HepG2 (cell line): ENCODE data around the gene NFRKB. TPM values are rescaled to one million over a fixed set of nuclear protein-coding genes. Genes with fewer than 3 reads are reported as not detected.
A peak's percentile ranks its signal among the peaks of the same experiment; 100 is the strongest.

Experiments used
- ATAC-seq: fragments of 200-7000 bp; cut with Tn5 transposase; 3 replicates; pipeline ENCODE4 v1.9.1; 2020; ENCODE audit warnings: mild to moderate bottlenecking, moderate library complexity
- BruUV-seq: library from RNA; stranded (reverse); fragments of 400-500 nt; replicated peaks from 2 replicates; lab custom pipeline; 2021; lab: Mats Ljungman, UMichigan
- CTCF ChIA-PET: fragments of 300-600 bp; formaldehyde crosslinking; extraction: SDS; loops from one replicate; lab custom pipeline; 2021; ENCODE audit warnings: low total read pairs, inconsistent platforms, low intra/inter-chr PET ratio; lab: Yijun Ruan, JAX
- POLR2A ChIA-PET: fragments of 350-600 bp; sonication (Branson Sonifier 250); formaldehyde crosslinking; loops from one replicate; lab custom pipeline; 2020; ENCODE audit warnings: antibody characterized with exemption, inconsistent platforms; lab: Yijun Ruan, JAX
- DNase-seq: peaks from one replicate; pipeline ENCODE4 v3.0.0-alpha.2; 2015; ENCODE audit warnings: low spot score
- FAIRE-seq: peaks from 3 replicates; lab custom pipeline; 2011; peaks lifted over from hg19 to GRCh38; lab: Jason Lieb, UNC
- H2AFZ ChIP-seq: one replicate; pipeline ENCODE4 v1.6.1; 2011; ENCODE audit warnings: low read length, inconsistent platforms
- H3K27ac ChIP-seq: fragments of 300-600 bp; 3 replicates; pipeline ENCODE4 v1.8.0; 2011; ENCODE audit warnings: mixed run types, mild to moderate bottlenecking, mixed read lengths, low read length, inconsistent platforms; ENCODE audit not compliant: insufficient read depth; ENCODE audit errors: extremely low read length
- H3K27me3 ChIP-seq, 2 experiments: fragments of 200-600 bp in 1 of 2; 2 replicates in 1 of 2; 3 replicates in 1 of 2; pipeline versions ENCODE4 v1.6.0 to v1.8.0; 2011; ENCODE audit warnings: low read length in 2 of 2, mild to moderate bottlenecking in 2 of 2, moderate library complexity in 2 of 2, inconsistent platforms in 1 of 2; ENCODE audit not compliant: insufficient read depth in 2 of 2, control insufficient read depth in 1 of 2
- H3K36me3 ChIP-seq, 2 experiments: fragments of 200-600 bp in 1 of 2; replicated peaks in 1 of 2; 2 replicates in 1 of 2; 3 replicates in 1 of 2; pipeline versions ENCODE4 v1.5.1 to v1.8.0; 2011; ENCODE audit warnings: low read length in 2 of 2, inconsistent platforms in 1 of 2; ENCODE audit not compliant: insufficient read depth in 2 of 2, control insufficient read depth in 1 of 2
- H3K4me1 ChIP-seq: 2 replicates; pipeline ENCODE4 v1.5.1; 2012; ENCODE audit warnings: low read length, inconsistent platforms; ENCODE audit not compliant: insufficient read depth
- H3K4me2 ChIP-seq: 2 replicates; pipeline ENCODE4 v1.6.0; 2011; ENCODE audit warnings: low read depth, low read length, inconsistent platforms
- H3K4me3 ChIP-seq, 3 experiments: fragments of 200-600 bp in 1 of 3; sonication (generic), shearing (Covaris generic) in 1 of 3; replicated peaks in 1 of 3; 2 replicates each; pipeline ENCODE4 v1.5.1; 2011 to 2016; ENCODE audit warnings: low read length in 3 of 3, inconsistent platforms in 2 of 3, low read depth in 2 of 3, mild to moderate bottlenecking in 2 of 3, control low read depth in 1 of 3, mixed read lengths in 1 of 3; ENCODE audit not compliant: insufficient read depth in 1 of 3
- H3K79me2 ChIP-seq: one replicate; pipeline ENCODE4 v1.6.1; 2011; ENCODE audit warnings: low read length, inconsistent platforms; ENCODE audit not compliant: insufficient read depth
- H3K9ac ChIP-seq: 2 replicates; pipeline ENCODE4 v1.6.0; 2011; ENCODE audit warnings: mild to moderate bottlenecking, low read depth, low read length, inconsistent platforms; ENCODE audit not compliant: insufficient read depth
- H3K9me3 ChIP-seq: 2 replicates; pipeline ENCODE4 v1.5.1; 2012; ENCODE audit warnings: mild to moderate bottlenecking, low read length
- H4K20me1 ChIP-seq: 2 replicates; pipeline ENCODE4 v1.6.0; 2011; ENCODE audit warnings: inconsistent platforms, mild to moderate bottlenecking, low read length, moderate library complexity; ENCODE audit not compliant: insufficient read depth
- ATAD3A ChIP-seq: sonication (generic); formaldehyde crosslinking; IDR thresholded peaks from 2 replicates; pipeline ENCODE4 v1.4.0; 2020; ENCODE audit warnings: missing genetic modification reagents
- CSRNP1 ChIP-seq: sonication (generic); formaldehyde crosslinking; IDR thresholded peaks from 2 replicates; pipeline ENCODE4 v1.8.1; 2023; ENCODE audit warnings: mild to moderate bottlenecking, missing genetic modification reagents
- FIP1L1 ChIP-seq: fragments of 200-400 bp; formaldehyde crosslinking; IDR thresholded peaks from 2 replicates; pipeline ENCODE4 v1.6.1; 2018; ENCODE audit warnings: low read depth, mild to moderate bottlenecking, low read length, moderate library complexity, borderline replicate concordance; ENCODE audit not compliant: insufficient read depth
- MAZ ChIP-seq, 2 experiments: sonication (generic) in 1 of 2; formaldehyde crosslinking in 1 of 2; IDR thresholded peaks; 2 replicates each; pipeline versions ENCODE4 v1.5.0 to v1.6.1; 2012 to 2020; ENCODE audit warnings: low read depth in 2 of 2, mild to moderate bottlenecking in 2 of 2, borderline replicate concordance in 1 of 2, improper control_type of control experiment in 1 of 2, low read length in 1 of 2, missing genetic modification reagents in 1 of 2, moderate library complexity in 1 of 2
- MIER2 ChIP-seq: IDR thresholded peaks from 2 replicates; pipeline ENCODE4 v1.6.1; 2016; ENCODE audit warnings: missing biosample characterization, missing genetic modification reagents
- SIN3B ChIP-seq: fragments of 150-350 bp; IDR thresholded peaks from 2 replicates; pipeline ENCODE4 v1.6.1; 2014; ENCODE audit warnings: low read length
- TBP ChIP-seq: sonication (generic); formaldehyde crosslinking; IDR thresholded peaks from 2 replicates; pipeline ENCODE4 v1.5.0; 2020; ENCODE audit warnings: missing genetic modification reagents
- ZBTB38 ChIP-seq: sonication (generic); formaldehyde crosslinking; IDR thresholded peaks from 2 replicates; pipeline ENCODE4 v1.5.1; 2020; ENCODE audit warnings: mild to moderate bottlenecking, missing genetic modification reagents
- ZNF282 ChIP-seq: fragments of 450-650 bp; IDR thresholded peaks from 2 replicates; pipeline ENCODE4 v1.6.1; 2018; ENCODE audit not compliant: partially characterized antibody
- ZNF781 ChIP-seq: sonication (generic); formaldehyde crosslinking; IDR thresholded peaks from 2 replicates; pipeline ENCODE4 v1.5.1; 2020; ENCODE audit warnings: borderline replicate concordance, mild to moderate bottlenecking, missing genetic modification reagents; ENCODE audit errors: not compliant biosample characterization
- WGBS: methylation state at CpG from one replicate; pipeline ENCODE4 v1.1.6; 2017; ENCODE audit warnings: low lambda C conversion rate; 5-methylcytosine and 5-hydroxymethylcytosine counted together
- in situ Hi-C: cut with HindIII; loops from 2 replicates; pipeline ENCODE4 v1.10.0; 2017; ENCODE audit warnings: low pct_unique_long_range_greater_than_20kb; ENCODE audit not compliant: extremely low pct_ligation_motif_present
- intact Hi-C: fragments of 100-400 bp; cut with micrococcal nuclease; formaldehyde crosslinking; loops from one replicate; pipeline ENCODE4 v1.10.0; 2022; ENCODE audit not compliant: unreplicated experiment
- polyA plus RNA-seq, 8 experiments: library from polyadenylated mRNA; depleted of rRNA in 3 of 8; stranded (reverse) in 7 of 8; unstranded in 1 of 8; fragments of >200 nt; fragmentation: Illumina TruSeq in 4 of 8; extraction: Trizol in 4 of 8; gene quantifications; 2 replicates each; pipeline versions ENCODE4 v1.2.1 to v1.2.3, GENCODE V29; 2011 to 2016; ENCODE audit warnings: low read depth in 4 of 8, missing spikeins in 1 of 8, mixed read lengths in 1 of 8; ENCODE audit not compliant: insufficient read depth in 1 of 8
- total RNA-seq, 5 experiments: library from RNA; depleted of rRNA; stranded (reverse); fragments of >200 nt; fragmentation: Illumina TruSeq; extraction: Trizol; gene quantifications; 2 replicates each; pipeline ENCODE4 v1.2.3, GENCODE V29; 2016; ENCODE audit warnings: low read depth in 1 of 5
- TF ChIP-seq, protein P1 (sequence below), 2 experiments: IDR thresholded peaks; 2 replicates each; pipeline ENCODE4 v1.6.1; 2011 to 2012; ENCODE audit warnings: low read length in 2 of 2, borderline replicate concordance in 1 of 2, low read depth in 1 of 2, mild to moderate bottlenecking in 1 of 2, moderate library complexity in 1 of 2
- TF ChIP-seq, protein P2 (sequence below): IDR thresholded peaks from 2 replicates; pipeline ENCODE4 v1.6.1; 2016; ENCODE audit warnings: missing biosample characterization, missing genetic modification reagents, low read depth

Gene NFRKB
- total and polyA plus RNA-seq, 2 of the 13 experiments (the other 11 are each of a cell fraction or from before 2014, with no cell fraction given), result 22.9 to 23.7 TPM

DNA sequence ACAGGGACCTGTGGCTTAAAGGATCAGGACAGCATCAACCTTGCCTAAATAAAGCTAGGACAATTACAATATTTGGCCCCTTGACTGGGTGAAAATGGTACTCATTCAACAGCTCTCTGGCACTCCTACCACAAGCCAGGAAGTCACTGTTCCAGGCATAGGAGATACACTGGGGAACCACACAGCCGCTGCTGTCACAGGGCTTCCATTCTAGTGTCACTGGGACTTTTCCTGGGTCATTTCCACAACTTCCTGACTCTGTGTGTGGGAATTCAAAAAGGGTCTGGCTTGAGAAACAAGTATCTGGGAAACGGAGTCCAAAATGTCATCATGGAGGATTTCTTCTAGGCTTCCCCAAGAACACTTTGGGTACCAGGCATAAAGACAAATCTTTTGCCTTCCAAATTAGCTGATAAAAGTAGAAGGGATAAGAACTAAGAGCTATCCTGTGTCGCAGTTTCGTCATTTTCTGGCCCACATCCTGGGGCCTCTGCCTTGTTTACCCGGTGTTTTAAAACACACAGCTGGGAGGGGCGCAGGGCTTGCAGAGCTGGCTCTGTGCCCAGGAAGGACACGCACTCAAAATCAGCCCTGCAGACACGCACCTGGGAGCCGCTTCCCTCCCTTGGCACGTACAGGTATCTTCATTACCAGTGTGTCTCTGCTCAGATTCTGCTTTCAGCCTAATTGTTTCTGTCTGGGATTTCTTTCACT is 41.7 kb downstream of the NFRKB start (continued):
- TF ChIP-seq, protein P1, sequence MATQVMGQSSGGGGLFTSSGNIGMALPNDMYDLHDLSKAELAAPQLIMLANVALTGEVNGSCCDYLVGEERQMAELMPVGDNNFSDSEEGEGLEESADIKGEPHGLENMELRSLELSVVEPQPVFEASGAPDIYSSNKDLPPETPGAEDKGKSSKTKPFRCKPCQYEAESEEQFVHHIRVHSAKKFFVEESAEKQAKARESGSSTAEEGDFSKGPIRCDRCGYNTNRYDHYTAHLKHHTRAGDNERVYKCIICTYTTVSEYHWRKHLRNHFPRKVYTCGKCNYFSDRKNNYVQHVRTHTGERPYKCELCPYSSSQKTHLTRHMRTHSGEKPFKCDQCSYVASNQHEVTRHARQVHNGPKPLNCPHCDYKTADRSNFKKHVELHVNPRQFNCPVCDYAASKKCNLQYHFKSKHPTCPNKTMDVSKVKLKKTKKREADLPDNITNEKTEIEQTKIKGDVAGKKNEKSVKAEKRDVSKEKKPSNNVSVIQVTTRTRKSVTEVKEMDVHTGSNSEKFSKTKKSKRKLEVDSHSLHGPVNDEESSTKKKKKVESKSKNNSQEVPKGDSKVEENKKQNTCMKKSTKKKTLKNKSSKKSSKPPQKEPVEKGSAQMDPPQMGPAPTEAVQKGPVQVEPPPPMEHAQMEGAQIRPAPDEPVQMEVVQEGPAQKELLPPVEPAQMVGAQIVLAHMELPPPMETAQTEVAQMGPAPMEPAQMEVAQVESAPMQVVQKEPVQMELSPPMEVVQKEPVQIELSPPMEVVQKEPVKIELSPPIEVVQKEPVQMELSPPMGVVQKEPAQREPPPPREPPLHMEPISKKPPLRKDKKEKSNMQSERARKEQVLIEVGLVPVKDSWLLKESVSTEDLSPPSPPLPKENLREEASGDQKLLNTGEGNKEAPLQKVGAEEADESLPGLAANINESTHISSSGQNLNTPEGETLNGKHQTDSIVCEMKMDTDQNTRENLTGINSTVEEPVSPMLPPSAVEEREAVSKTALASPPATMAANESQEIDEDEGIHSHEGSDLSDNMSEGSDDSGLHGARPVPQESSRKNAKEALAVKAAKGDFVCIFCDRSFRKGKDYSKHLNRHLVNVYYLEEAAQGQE (IDR thresholded peaks at IDR 0.05; ENCODE audit: borderline replicate concordance in 1 of 2, low read depth in 1 of 2, low read length in 2 of 2), result no peak
- TF ChIP-seq MAZ (IDR thresholded peaks at IDR 0.05; ENCODE audit: borderline replicate concordance, low read depth, low read length) (peak; percentile 30; the same call in 1 of the 2 replicates), MAZ (CRISPR knock-in tag; IDR thresholded peaks at IDR 0.05; ENCODE audit: low read depth) (peak; percentile 46; the same call in 1 of the 2 replicates), ZNF282 (no peak), TBP (CRISPR knock-in tag) (no peak), ATAD3A (no peak), SIN3B (no peak)

DNA sequence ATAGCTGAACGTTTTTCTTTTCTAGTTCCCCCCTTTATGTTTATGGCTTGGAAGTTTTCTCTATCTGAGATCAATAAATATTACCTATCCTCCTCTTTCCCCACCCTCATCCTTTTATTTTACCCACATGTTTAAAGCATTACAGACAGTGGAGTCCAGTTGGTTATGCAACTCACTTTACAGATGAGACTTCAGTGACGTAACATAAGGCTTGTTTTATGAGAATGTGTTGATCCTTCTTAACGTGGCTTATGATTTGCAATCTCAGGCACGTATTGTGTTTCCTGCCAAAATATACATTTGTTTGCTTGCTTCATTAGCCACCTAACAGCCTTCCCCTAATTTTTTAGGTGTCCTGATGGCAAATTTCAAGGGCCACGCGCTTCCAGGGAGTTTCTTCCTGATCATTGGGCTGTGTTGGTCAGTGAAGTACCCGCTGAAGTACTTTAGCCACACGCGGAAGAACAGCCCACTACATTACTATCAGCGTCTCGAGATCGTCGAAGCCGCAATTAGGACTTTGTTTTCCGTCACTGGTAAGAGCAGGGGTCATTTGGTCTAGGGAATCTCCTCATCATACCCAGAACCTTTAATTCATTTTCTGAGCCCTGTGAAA is 43.1 kb downstream of the NFRKB start:
- H3K36me3 ChIP-seq, result peaks cover 9 to 33% of the 10 kb centered on the region in 2 experiments
- H3K4me2 ChIP-seq, result no peak overlapping the region
- H3K27ac ChIP-seq, result no peak overlapping the region
- ATAC-seq (no peak), FAIRE-seq (no peak), DNase-seq (no peak)
- no TSS peak for BruUV-seq
- peaks cover 35% of the 10 kb centered on the region for H3K4me1 ChIP-seq
- in situ Hi-C loops (no loop called here), intact Hi-C loops (loop anchor here (5.0 kb wide), 1 partner anchor 65 kb away; no protein-coding TSS in a partner anchor)
- no peak overlapping the region for H2AFZ ChIP-seq
- ChIA-PET CTCF (no interaction called here), POLR2A (no interaction called here)
- no peaks in the 10 kb centered on the region for H3K79me2 ChIP-seq
- H3K9ac ChIP-seq, result no peak overlapping the region
- no peaks in the 10 kb centered on the region for H3K27me3 ChIP-seq
- 88% methylated on average over 15 of the region's 15 CpGs for WGBS
- no peaks in the 10 kb centered on the region for H4K20me1 ChIP-seq
- H3K4me3 ChIP-seq, result no peak overlapping the region
- H3K9me3 ChIP-seq, result no peaks in the 10 kb centered on the region
- no peak for TF ChIP-seq FIP1L1
- TF ChIP-seq CSRNP1 (CRISPR knock-in tag), result no peak
- no peak for TF ChIP-seq MIER2 (CRISPR knock-in tag)
- TF ChIP-seq ZBTB38, result 0 out of 2 replicates have a peak, but pooled peaks have one; percentile 43
- TF ChIP-seq, protein P2, sequence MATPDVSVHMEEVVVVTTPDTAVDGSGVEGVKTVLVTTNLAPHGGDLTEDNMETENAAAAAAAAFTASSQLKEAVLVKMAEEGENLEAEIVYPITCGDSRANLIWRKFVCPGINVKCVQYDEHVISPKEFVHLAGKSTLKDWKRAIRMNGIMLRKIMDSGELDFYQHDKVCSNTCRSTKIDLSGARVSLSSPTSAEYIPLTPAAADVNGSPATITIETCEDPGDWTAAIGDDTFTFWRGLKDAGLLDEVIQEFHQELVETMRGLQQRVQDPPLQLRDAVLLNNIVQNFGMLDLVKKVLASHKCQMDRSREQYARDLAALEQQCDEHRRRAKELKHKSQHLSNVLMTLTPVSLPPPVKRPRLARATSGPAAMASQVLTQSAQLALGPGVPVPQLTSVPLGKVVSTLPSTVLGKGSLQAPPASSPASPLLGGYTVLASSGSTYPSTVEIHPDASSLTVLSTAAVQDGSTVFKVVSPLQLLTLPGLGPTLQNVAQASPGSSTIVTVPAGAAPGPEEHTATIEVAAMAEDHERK (CRISPR knock-in tag), result no peak
- no peak for TF ChIP-seq ZNF781 (CRISPR knock-in tag)
